Bronchial epithelial cell (primary cell): ENCODE data around the gene TAF1D. TPM values are rescaled to one million over a fixed set of nuclear protein-coding genes. Genes with fewer than 3 reads are reported as not detected.

ENCODE experiments used
- DNase-seq: peaks from one replicate; pipeline ENCODE4 v3.0.0-alpha.2; 2010; ENCODE audit warnings: low read depth
- FAIRE-seq: peaks from 2 replicates; lab custom pipeline; 2011; peaks lifted over from hg19 to GRCh38; lab: Jason Lieb, UNC
- H3K27me3 ChIP-seq: 2 replicates; pipeline ENCODE4 v1.5.1; 2011; ENCODE audit warnings: low read length; ENCODE audit not compliant: control insufficient read depth, insufficient read depth
- H3K36me3 ChIP-seq: 2 replicates; pipeline ENCODE4 v1.5.1; 2011; ENCODE audit warnings: low read length; ENCODE audit not compliant: control insufficient read depth, insufficient read depth
- H3K4me3 ChIP-seq: 2 replicates; pipeline ENCODE4 v1.5.1; 2011; ENCODE audit warnings: mild to moderate bottlenecking, low read depth, low read length, control low read depth
- CTCF ChIP-seq: IDR thresholded peaks from 2 replicates; pipeline ENCODE4 v1.5.1; 2011; ENCODE audit warnings: mild to moderate bottlenecking, moderate library complexity, low read length, control low read depth, inconsistent platforms; ENCODE audit not compliant: insufficient read depth, severe bottlenecking
- total RNA-seq: library from RNA; depleted of rRNA; stranded (reverse); fragments of >200 nt; gene quantifications from 2 replicates; pipeline ENCODE4 v1.2.1, GENCODE V29; 2014

The TAF1D gene
- 139 and 160 TPM in 2 replicates for total RNA-seq

- FAIRE-seq, result no peak
- no peaks in the 10 kb centered on the region for H3K27me3 ChIP-seq
- H3K4me3 ChIP-seq, result peak within 1 kb of the TSS; percentile 74
- H3K36me3 ChIP-seq, result peaks cover 7% of the 10 kb centered on the region
- TF ChIP-seq CTCF, result no peak
- peak; percentile 93 for DNase-seq
Measured at GRCh38 chr11:93741094-93741881, at the start of gene TAF1D, which contains the start of gene C11orf54. Gene TAF1D, minus strand, starts transcription at chr11:93741495. Its CDS starts 2,191 bp downstream, at chr11:93739304. Gene C11orf54, plus strand, starts transcription at chr11:93741672. Its CDS starts 5,722 bp downstream, at chr11:93747394.

GRCh38 chr11:93784935-93785360 lies 43.7 kb upstream of the TAF1D start:
- no peak for FAIRE-seq

GRCh38 chr11:93784145-93784934 lies 43.0 kb upstream of the TAF1D start, which contains the start of gene MED17:
Gene MED17, plus strand, starts transcription at chr11:93784282. Its CDS starts 232 bp downstream, at chr11:93784514.
- no peaks in the 10 kb centered on the region for H3K27me3 ChIP-seq
- peaks cover 2% of the 10 kb centered on the region for H3K36me3 ChIP-seq
- DNase-seq (peak; percentile 86), FAIRE-seq (no peak)
- peak within 1 kb of the TSS; percentile 87 for H3K4me3 ChIP-seq
- TF ChIP-seq CTCF, result peak; percentile 59

More at GRCh38 chr11:93784935-93785360, 43.7 kb upstream of the TAF1D start:
- no peak for DNase-seq
- Histone ChIP-seq H3K4me3 (peak overlapping the region; percentile 87), H3K36me3 (peaks cover 4% of the 10 kb centered on the region), H3K27me3 (no peaks in the 10 kb centered on the region)
- no peak for TF ChIP-seq CTCF

- DNase-seq (peak; percentile 10), FAIRE-seq (no peak)
- no peaks in the 10 kb centered on the region for H3K27me3 ChIP-seq
- peaks cover 2% of the 10 kb centered on the region for H3K36me3 ChIP-seq
- peak overlapping the region; percentile 87 for H3K4me3 ChIP-seq
- no peak for TF ChIP-seq CTCF
Measured at GRCh38 chr11:93783765-93784144, 42.5 kb upstream of the TAF1D start.

GRCh38 chr11:93783362-93783761 lies 42.1 kb upstream of the TAF1D start:
- Histone ChIP-seq H3K27me3 (no peaks in the 10 kb centered on the region), H3K36me3 (peaks cover 2% of the 10 kb centered on the region), H3K4me3 (peak overlapping the region; percentile 87)
- DNase-seq, result no peak
- no peak for FAIRE-seq
- no peak for TF ChIP-seq CTCF
